Upper lobe of left lung (tissue), 6 donors: ENCODE results near the gene PNLIPRP2. TPM values are rescaled to one million over a fixed set of nuclear protein-coding genes. Genes with fewer than 3 reads are reported as not detected.
A peak's percentile ranks its signal among the peaks of the same experiment; 100 is the strongest.

ENCODE experiments used
- ATAC-seq, 2 donors: fragments of 200-7000 bp; cut with Tn5 transposase; one replicate each; pipeline ENCODE4 v1.9.1; 2022; ENCODE audit warnings: mild to moderate bottlenecking in 2 of 2, moderate library complexity in 2 of 2; ENCODE audit not compliant: low FRiP score in 2 of 2
- DNase-seq, 2 donors: peaks; one replicate each; pipeline ENCODE4 v3.0.0-alpha.2; 2019 to 2020
- H3K27ac ChIP-seq, 4 donors: fragments of 200-600 bp; sonication (generic); one replicate each; pipeline ENCODE4 v1.5.1; 2016 to 2019
- H3K27me3 ChIP-seq, 4 donors: fragments of 200-600 bp; sonication (generic); one replicate each; pipeline ENCODE4 v1.5.1; 2017 to 2019
- H3K36me3 ChIP-seq, 4 donors: fragments of 200-600 bp; sonication (generic); one replicate each; pipeline ENCODE4 v1.5.1; 2016 to 2019
- H3K4me1 ChIP-seq, 4 donors: fragments of 200-600 bp; sonication (generic); one replicate each; pipeline ENCODE4 v1.5.1; 2018 to 2019
- H3K4me3 ChIP-seq, 4 donors: fragments of 200-600 bp; sonication (generic); one replicate each; pipeline ENCODE4 v1.5.1; 2017 to 2019; ENCODE audit warnings: mild to moderate bottlenecking in 2 of 4, moderate library complexity in 1 of 4
- H3K9me3 ChIP-seq, 4 donors: fragments of 200-600 bp; sonication (generic); one replicate each; pipeline ENCODE4 v1.5.1; 2018 to 2019
- EP300 ChIP-seq, 4 donors: sonication (generic); formaldehyde crosslinking; IDR thresholded peaks; one replicate each; pipeline ENCODE4 v1.5.1; 2017; ENCODE audit warnings: antibody characterized with exemption in 4 of 4, control low read depth in 2 of 4
- POLR2A ChIP-seq, 4 donors: fragments of 450-650 bp; IDR thresholded peaks; one replicate each; pipeline ENCODE4 v1.5.1; 2016 to 2017; ENCODE audit warnings: antibody characterized with exemption in 4 of 4, mild to moderate bottlenecking in 2 of 4
- POLR2AphosphoS5 ChIP-seq, 2 donors: sonication (generic); formaldehyde crosslinking; IDR thresholded peaks; one replicate each; pipeline ENCODE4 v1.5.1; 2017; ENCODE audit warnings: antibody characterized with exemption in 2 of 2
- WGBS, 2 donors: methylation state at CpG; one replicate each; pipeline ENCODE4 v1.1.5; 2017 to 2018; 5-methylcytosine and 5-hydroxymethylcytosine counted together
- total RNA-seq, 6 donors: library from RNA; depleted of rRNA in 4 of 6; stranded (reverse); fragments of >200 nt in 4 of 6; gene quantifications; one replicate each; pipeline versions ENCODE4 v1.1.0 to v1.2.1, GENCODE V29; 2016 to 2021
- TF ChIP-seq, protein P1 (sequence below), 6 experiments: fragments of 450-650 bp in 4 of 6; fragments of 200-600 bp in 2 of 6; sonication (generic) in 2 of 6; IDR thresholded peaks; one replicate each; pipeline ENCODE4 v1.5.1; 2016 to 2019; ENCODE audit warnings: antibody characterized with exemption in 6 of 6
- donor health status: DM: no; HTN: no; CAD: no; lungs with moderate emphysema.
- donor health status: DM: no; HTN: yes; CAD: no; lungs with severe emphysema.

Gene PNLIPRP2
- total RNA-seq, 6 donors from 2014 or later, result 0.49 to 0.88 TPM; not detected in 4

DNA sequence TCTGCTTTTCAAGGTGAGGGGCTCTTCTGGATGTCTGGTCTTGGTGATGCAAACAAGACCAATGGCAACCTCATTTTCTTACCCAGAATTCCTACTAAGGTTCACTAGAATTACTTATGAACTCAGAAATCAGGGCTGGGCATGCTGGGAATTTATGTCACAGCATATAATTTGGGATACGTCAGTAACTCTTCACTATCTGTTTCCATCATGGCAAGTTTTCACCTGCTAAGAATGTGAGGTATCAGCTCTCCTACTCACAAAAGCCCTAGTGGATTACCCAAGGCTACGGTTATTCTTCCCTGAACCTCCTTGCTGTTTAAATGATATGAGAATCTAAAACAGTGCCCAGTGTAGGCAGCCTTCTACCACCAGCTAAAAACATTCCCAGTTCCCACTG lies 53.1 kb downstream of the PNLIPRP2 start:
- peaks cover 0 to 7% (median 2%) of the 10 kb centered on the region in 4 donors for H3K27me3 ChIP-seq
- peaks cover 0 to 9% (median 2%) of the 10 kb centered on the region in 4 donors for H3K4me1 ChIP-seq
- no peak overlapping the region for H3K4me3 ChIP-seq
- TF ChIP-seq EP300 (IDR thresholded peaks at IDR 0.05), result no peak
- TF ChIP-seq, protein P1, sequence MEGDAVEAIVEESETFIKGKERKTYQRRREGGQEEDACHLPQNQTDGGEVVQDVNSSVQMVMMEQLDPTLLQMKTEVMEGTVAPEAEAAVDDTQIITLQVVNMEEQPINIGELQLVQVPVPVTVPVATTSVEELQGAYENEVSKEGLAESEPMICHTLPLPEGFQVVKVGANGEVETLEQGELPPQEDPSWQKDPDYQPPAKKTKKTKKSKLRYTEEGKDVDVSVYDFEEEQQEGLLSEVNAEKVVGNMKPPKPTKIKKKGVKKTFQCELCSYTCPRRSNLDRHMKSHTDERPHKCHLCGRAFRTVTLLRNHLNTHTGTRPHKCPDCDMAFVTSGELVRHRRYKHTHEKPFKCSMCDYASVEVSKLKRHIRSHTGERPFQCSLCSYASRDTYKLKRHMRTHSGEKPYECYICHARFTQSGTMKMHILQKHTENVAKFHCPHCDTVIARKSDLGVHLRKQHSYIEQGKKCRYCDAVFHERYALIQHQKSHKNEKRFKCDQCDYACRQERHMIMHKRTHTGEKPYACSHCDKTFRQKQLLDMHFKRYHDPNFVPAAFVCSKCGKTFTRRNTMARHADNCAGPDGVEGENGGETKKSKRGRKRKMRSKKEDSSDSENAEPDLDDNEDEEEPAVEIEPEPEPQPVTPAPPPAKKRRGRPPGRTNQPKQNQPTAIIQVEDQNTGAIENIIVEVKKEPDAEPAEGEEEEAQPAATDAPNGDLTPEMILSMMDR (IDR thresholded peaks at IDR 0.05), result no peak
- no peak for TF ChIP-seq POLR2AphosphoS5 (IDR thresholded peaks at IDR 0.05)
- TF ChIP-seq POLR2A (IDR thresholded peaks at IDR 0.05), result no peak
- H3K27ac ChIP-seq, result no peak overlapping the region
- DNase-seq (no peak), ATAC-seq (no peak)
- no peaks in the 10 kb centered on the region for H3K36me3 ChIP-seq
- WGBS, 2 donors, result 75 to 78% methylated on average over 2 of the region's 2 CpGs
- H3K9me3 ChIP-seq, result no peaks in the 10 kb centered on the region

DNA sequence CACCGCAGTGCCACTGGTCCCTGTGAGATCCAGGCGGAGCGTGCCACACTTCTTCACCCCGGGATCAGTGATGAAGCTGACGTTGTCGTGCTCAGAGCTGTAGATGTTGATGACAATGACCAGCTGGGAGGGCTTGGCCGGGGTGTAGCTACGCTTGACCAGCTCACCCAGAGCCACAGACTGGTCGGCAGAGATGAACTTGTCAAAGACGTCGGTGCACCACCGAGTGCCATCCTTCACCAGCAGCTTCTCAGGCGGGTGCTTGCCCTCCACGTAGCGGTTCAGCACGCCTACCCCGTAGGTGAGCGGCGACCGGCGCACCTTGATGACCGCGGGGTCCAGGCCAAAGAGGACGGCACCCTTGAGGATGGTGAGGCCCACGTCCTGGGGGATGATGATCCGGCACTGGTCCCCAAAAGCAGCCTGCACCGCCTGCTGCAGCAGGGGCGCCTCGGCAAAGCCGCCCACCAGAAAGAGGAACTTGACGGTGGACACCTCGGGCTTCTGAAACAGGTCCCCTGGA lies 54.2 kb downstream of the PNLIPRP2 start:
- TF ChIP-seq EP300 (IDR thresholded peaks at IDR 0.05), result no peak
- TF ChIP-seq POLR2AphosphoS5 (IDR thresholded peaks at IDR 0.05), result no peak
- TF ChIP-seq, protein P1 (IDR thresholded peaks at IDR 0.05), result no peak
- no peak for TF ChIP-seq POLR2A (IDR thresholded peaks at IDR 0.05)
- ATAC-seq (no peak), DNase-seq (peak in 1 of 2 donors; percentile 81)
- H3K9me3 ChIP-seq, result no peaks in the 10 kb centered on the region
- H3K36me3 ChIP-seq, result no peaks in the 10 kb centered on the region
- H3K4me3 ChIP-seq, result no peak overlapping the region
- 87 to 95% methylated on average over 25 to 32 of the region's 32 CpGs for WGBS, 2 donors
- peaks cover 0 to 5% (median under 1%) of the 10 kb centered on the region in 4 donors for H3K4me1 ChIP-seq
- no peak overlapping the region for H3K27ac ChIP-seq
- H3K27me3 ChIP-seq, result peaks cover 0 to 4% (median under 1%) of the 10 kb centered on the region in 4 donors

DNA sequence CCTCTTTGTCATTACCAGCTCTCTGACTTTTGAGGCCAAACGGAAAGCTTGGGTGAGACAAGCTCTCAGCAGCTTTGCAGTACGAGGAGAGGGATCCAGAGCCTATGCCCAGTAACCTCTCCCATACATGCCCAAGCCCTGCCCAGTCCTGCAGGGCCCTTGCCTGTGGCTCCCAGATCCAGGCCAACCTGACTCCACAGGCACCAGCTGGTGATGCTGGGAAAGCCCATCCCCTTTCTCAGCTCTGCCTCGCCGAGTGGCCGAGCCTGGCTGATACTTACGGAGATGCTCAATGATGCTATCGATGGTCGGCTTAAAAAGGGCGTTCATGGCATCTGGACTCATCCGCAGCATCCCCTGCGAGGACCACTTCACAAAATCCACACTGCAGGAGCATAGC lies 55.4 kb downstream of the PNLIPRP2 start:
- no peak for ATAC-seq

GRCh38 chr10:116676633-116677032 lies 55.9 kb downstream of the PNLIPRP2 start:
- no peak overlapping the region for H3K4me3 ChIP-seq
- H3K9me3 ChIP-seq, result no peaks in the 10 kb centered on the region
- H3K36me3 ChIP-seq, result no peaks in the 10 kb centered on the region
- DNase-seq (no peak), ATAC-seq (no peak)
- TF ChIP-seq EP300 (IDR thresholded peaks at IDR 0.05), result no peak
- TF ChIP-seq POLR2A (IDR thresholded peaks at IDR 0.05), result no peak
- TF ChIP-seq POLR2AphosphoS5 (IDR thresholded peaks at IDR 0.05), result no peak
- TF ChIP-seq, protein P1 (IDR thresholded peaks at IDR 0.05), result no peak
- 80 to 87% methylated on average over 8 of the region's 8 CpGs for WGBS, 2 donors
- H3K27me3 ChIP-seq, result no peaks in the 10 kb centered on the region
- H3K4me1 ChIP-seq, result no peaks in the 10 kb centered on the region
- H3K27ac ChIP-seq, result no peak overlapping the region

More for the DNA sequence above, 55.4 kb downstream of the PNLIPRP2 start:
- no peak for DNase-seq
- no peak overlapping the region for H3K27ac ChIP-seq
- TF ChIP-seq POLR2AphosphoS5 (IDR thresholded peaks at IDR 0.05) (no peak), POLR2A (IDR thresholded peaks at IDR 0.05) (no peak), EP300 (IDR thresholded peaks at IDR 0.05) (no peak)
- TF ChIP-seq, protein P1 (IDR thresholded peaks at IDR 0.05), result no peak
- no peaks in the 10 kb centered on the region for H3K4me1 ChIP-seq
- no peaks in the 10 kb centered on the region for H3K36me3 ChIP-seq
- 85 to 89% methylated on average over 11 of the region's 11 CpGs for WGBS, 2 donors
- H3K4me3 ChIP-seq, result no peak overlapping the region
- no peaks in the 10 kb centered on the region for H3K9me3 ChIP-seq
- no peaks in the 10 kb centered on the region for H3K27me3 ChIP-seq

DNA sequence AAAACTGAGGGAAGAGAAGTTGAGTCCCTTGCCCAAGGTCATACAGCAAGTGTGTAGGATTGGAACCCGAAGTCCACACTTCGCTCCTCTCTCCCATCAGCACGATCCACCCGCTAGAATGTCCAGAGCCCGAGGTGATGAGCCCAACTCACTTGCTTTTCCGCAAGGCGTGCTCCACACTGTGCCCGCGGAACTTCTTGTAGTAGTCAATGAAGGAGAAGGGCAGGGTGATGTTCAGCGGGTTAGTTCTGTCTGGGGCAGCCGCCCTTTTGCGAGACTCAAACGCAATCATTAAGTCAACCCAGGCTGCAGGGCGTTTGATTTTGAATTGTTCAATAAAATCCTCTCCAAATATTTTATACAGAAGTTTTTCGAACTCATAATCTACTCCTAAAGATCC lies 58.6 kb downstream of the PNLIPRP2 start:
- DNase-seq, result no peak
- WGBS, 2 donors, result 90 to 93% methylated on average over 15 of the region's 15 CpGs
- Histone ChIP-seq H3K4me3 (no peak overlapping the region), H3K4me1 (peaks cover 0 to 6% (median 2%) of the 10 kb centered on the region in 4 donors), H3K36me3 (no peaks in the 10 kb centered on the region), H3K27ac (no peak overlapping the region), H3K27me3 (no peaks in the 10 kb centered on the region), H3K9me3 (no peaks in the 10 kb centered on the region)
- no peak for ATAC-seq
- TF ChIP-seq POLR2A (IDR thresholded peaks at IDR 0.05), result no peak
- no peak for TF ChIP-seq EP300 (IDR thresholded peaks at IDR 0.05)
- TF ChIP-seq, protein P1 (IDR thresholded peaks at IDR 0.05), result no peak
- TF ChIP-seq POLR2AphosphoS5 (IDR thresholded peaks at IDR 0.05), result no peak
